H9 (cell line): ENCODE data around the gene ECE1. TPM values are rescaled to one million over a fixed set of nuclear protein-coding genes. Genes with fewer than 3 reads are reported as not detected.

Experiments
- DNase-seq: peaks from one replicate; pipeline ENCODE4 v3.0.0-alpha.2; 2017
- H2AFZ ChIP-seq: one replicate; pipeline ENCODE4 v1.6.1; 2013; ENCODE audit warnings: mild to moderate bottlenecking, low read length, control low read depth, moderate library complexity
- H2AK5ac ChIP-seq: 2 replicates; pipeline ENCODE4 v1.6.1; 2013; ENCODE audit warnings: low read length, control low read depth, mixed read lengths; ENCODE audit not compliant: insufficient read length
- H2BK120ac ChIP-seq: one replicate; pipeline ENCODE4 v1.6.1; 2013; ENCODE audit warnings: low read depth, mild to moderate bottlenecking, low read length, control low read depth, inconsistent platforms; ENCODE audit not compliant: poor library complexity, severe bottlenecking
- H2BK12ac ChIP-seq: 2 replicates; pipeline ENCODE4 v1.6.1; 2013; ENCODE audit warnings: low read length, control low read depth, mixed read lengths, low read depth; ENCODE audit not compliant: insufficient read length
- H2BK15ac ChIP-seq: 2 replicates; pipeline ENCODE4 v1.6.1; 2013; ENCODE audit warnings: low read depth, low read length, control low read depth
- H2BK20ac ChIP-seq: one replicate; pipeline ENCODE4 v1.6.1; 2013; ENCODE audit warnings: low read depth, mild to moderate bottlenecking, low read length, control low read depth, inconsistent platforms; ENCODE audit not compliant: poor library complexity, severe bottlenecking
- H2BK5ac ChIP-seq: 2 replicates; pipeline ENCODE4 v1.6.1; 2013; ENCODE audit warnings: low read length, control low read depth, mixed read lengths; ENCODE audit not compliant: insufficient read length
- H3K14ac ChIP-seq: 2 replicates; pipeline ENCODE4 v1.6.1; 2013; ENCODE audit warnings: low read length, control low read depth; ENCODE audit not compliant: insufficient read depth
- H3K18ac ChIP-seq: 2 replicates; pipeline ENCODE4 v1.6.1; 2013; ENCODE audit warnings: low read depth, mild to moderate bottlenecking, mixed read lengths, low read length, control low read depth; ENCODE audit not compliant: insufficient read length
- H3K23ac ChIP-seq: 2 replicates; pipeline ENCODE4 v1.6.1; 2013; ENCODE audit warnings: low read length, control low read depth, mixed read lengths, low read depth; ENCODE audit not compliant: insufficient read length
- H3K23me2 ChIP-seq: 2 replicates; pipeline ENCODE4 v1.6.1; 2013; ENCODE audit warnings: low read depth, mild to moderate bottlenecking, mixed read lengths, low read length, control low read depth; ENCODE audit not compliant: insufficient read length, poor library complexity, severe bottlenecking
- H3K27ac ChIP-seq: 2 replicates; pipeline ENCODE4 v1.5.1; 2013; ENCODE audit warnings: low read length, control low read depth, mixed read lengths, low read depth; ENCODE audit not compliant: insufficient read length
- H3K27me3 ChIP-seq: 2 replicates; pipeline ENCODE4 v1.6.1; 2013; ENCODE audit warnings: low read length, control low read depth, inconsistent platforms; ENCODE audit not compliant: insufficient read depth
- H3K4ac ChIP-seq: 2 replicates; pipeline ENCODE4 v1.6.1; 2013; ENCODE audit warnings: low read depth, mild to moderate bottlenecking, control low read depth, inconsistent platforms, low read length, moderate library complexity
- H3K4me1 ChIP-seq: 2 replicates; pipeline ENCODE4 v1.6.1; 2013; ENCODE audit warnings: low read length, control low read depth, inconsistent platforms; ENCODE audit not compliant: insufficient read depth
- H3K4me2 ChIP-seq: 2 replicates; pipeline ENCODE4 v1.6.1; 2013; ENCODE audit warnings: low read length, control low read depth, mixed read lengths; ENCODE audit not compliant: insufficient read length, insufficient read depth
- H3K56ac ChIP-seq: 2 replicates; pipeline ENCODE4 v1.6.1; 2013; ENCODE audit warnings: low read depth, mild to moderate bottlenecking, mixed read lengths, low read length, control low read depth; ENCODE audit not compliant: insufficient read length
- H3K79me1 ChIP-seq: 2 replicates; pipeline ENCODE4 v1.6.1; 2013; ENCODE audit warnings: low read depth, mild to moderate bottlenecking, moderate library complexity, low read length, control low read depth, inconsistent platforms; ENCODE audit not compliant: insufficient read depth, poor library complexity, severe bottlenecking
- H3K79me2 ChIP-seq: 2 replicates; pipeline ENCODE4 v1.6.1; 2013; ENCODE audit warnings: low read length, control low read depth, inconsistent platforms; ENCODE audit not compliant: insufficient read depth
- H3K9ac ChIP-seq: 2 replicates; pipeline ENCODE4 v1.6.1; 2013; ENCODE audit warnings: low read length, control low read depth, mixed read lengths; ENCODE audit not compliant: insufficient read length; ENCODE audit errors: extremely low read depth
- H3K9me3 ChIP-seq: one replicate; pipeline ENCODE4 v1.6.1; 2013; ENCODE audit warnings: low read depth, low read length, inconsistent platforms; ENCODE audit not compliant: control insufficient read depth
- H3T11ph ChIP-seq: one replicate; pipeline ENCODE4 v1.6.1; 2013; ENCODE audit warnings: mild to moderate bottlenecking, low read length, control low read depth, inconsistent platforms
- H4K20me1 ChIP-seq: one replicate; pipeline ENCODE4 v1.6.1; 2013; ENCODE audit not compliant: control insufficient read depth, insufficient read length, insufficient read depth
- H4K5ac ChIP-seq: 2 replicates; pipeline ENCODE4 v1.6.1; 2013; ENCODE audit warnings: low read depth, mild to moderate bottlenecking, mixed read lengths, low read length, control low read depth; ENCODE audit not compliant: insufficient read length
- H4K8ac ChIP-seq: replicated peaks from 2 replicates; pipeline ENCODE4 v1.6.1; 2013; ENCODE audit warnings: low read length, control low read depth, mixed read lengths, low read depth; ENCODE audit not compliant: insufficient read length
- H4K91ac ChIP-seq: 2 replicates; pipeline ENCODE4 v1.6.1; 2013; ENCODE audit warnings: low read depth, mild to moderate bottlenecking, moderate library complexity, mixed read lengths, low read length, control low read depth; ENCODE audit not compliant: insufficient read length
- H3K27ac Mint-ChIP-seq, 3 experiments: 2 replicates in 2 of 3; 3 replicates in 1 of 3; pipeline ENCODE4 v1.8.0; 2020 to 2021; ENCODE audit warnings: mixed read lengths in 3 of 3, mild to moderate bottlenecking in 1 of 3, moderate library complexity in 1 of 3
- H3K27me3 Mint-ChIP-seq: 2 replicates; pipeline ENCODE4 v1.8.0; 2021; ENCODE audit warnings: low read depth, mild to moderate bottlenecking, moderate library complexity, mixed read lengths
- H3K36me3 Mint-ChIP-seq, 3 experiments: 2 replicates in 2 of 3; 3 replicates in 1 of 3; pipeline ENCODE4 v1.8.0; 2020 to 2021; ENCODE audit warnings: low read depth in 3 of 3, mixed read lengths in 3 of 3; ENCODE audit not compliant: insufficient read depth in 1 of 3
- H3K4me1 Mint-ChIP-seq, 2 experiments: 2 replicates each; pipeline ENCODE4 v1.8.0; 2020; ENCODE audit warnings: mixed read lengths in 2 of 2
- H3K4me3 Mint-ChIP-seq, 2 experiments: 2 replicates in 1 of 2; 3 replicates in 1 of 2; pipeline ENCODE4 v1.8.0; 2020 to 2021; ENCODE audit warnings: mild to moderate bottlenecking in 2 of 2, mixed read lengths in 2 of 2, moderate library complexity in 1 of 2
- H3K9me3 Mint-ChIP-seq, 2 experiments: 2 replicates in 1 of 2; 3 replicates in 1 of 2; pipeline ENCODE4 v1.8.0; 2020; ENCODE audit warnings: mild to moderate bottlenecking in 2 of 2, mixed read lengths in 2 of 2, moderate library complexity in 1 of 2
- WGBS: extraction: QIAGEN DNeasy Blood & Tissue Kit; methylation state at CpG from one replicate; pipeline ENCODE4 v1.1.7; 2013; ENCODE audit warnings: missing lambda C conversion rate, low lambda C conversion rate, mixed read lengths; ENCODE audit not compliant: insufficient read length; ENCODE audit errors: extremely low coverage; 5-methylcytosine and 5-hydroxymethylcytosine counted together
- total RNA-seq: library from RNA; stranded (reverse); gene quantifications from 2 replicates; pipeline ENCODE4 v1.2.1, GENCODE V29; 2021
- TF ChIP-seq, protein P1 (sequence below): fragments of 200-600 bp; sonication (generic); conservative IDR thresholded peaks from 3 replicates; pipeline ENCODE4 v1.8.0; 2021; ENCODE audit warnings: antibody characterized with exemption, mild to moderate bottlenecking

The ECE1 gene
- total RNA-seq, 1 experiment from 2014 or later = 31.1 TPM

GRCh38 chr1:21168444-21168843 lies 121.8 kb downstream of the ECE1 start:
- DNase-seq = no peak
- Histone ChIP-seq H3K79me1 (peaks cover 13% of the 10 kb centered on the region), H3K4me2 (no peak overlapping the region), H3K27me3 (no peaks in the 10 kb centered on the region), H4K91ac (no peak overlapping the region), H2BK120ac (no peak overlapping the region), H3K79me2 (peaks cover 15% of the 10 kb centered on the region; the same call in 1 of the 2 replicates), H2BK20ac (no peak overlapping the region), H3K9me3 (no peaks in the 10 kb centered on the region), H3K27ac (no peak overlapping the region), H3K18ac (no peak overlapping the region), H3K56ac (no peak overlapping the region), H2BK5ac (no peak overlapping the region), H2AK5ac (no peak overlapping the region), H2BK12ac (no peak overlapping the region), H3K4me1 (no peaks in the 10 kb centered on the region), H3K9ac (no peak overlapping the region), H4K20me1 (no peaks in the 10 kb centered on the region), H4K5ac (no peak overlapping the region), H4K8ac (no peak overlapping the region), H3K23ac (no peak overlapping the region), H2BK15ac (no peak overlapping the region), H3K4ac (no peak overlapping the region), H2AFZ (no peak overlapping the region), H3T11ph (no peak overlapping the region), H3K23me2 (no peaks in the 10 kb centered on the region), H3K14ac (no peak overlapping the region)
- Mint-ChIP-seq H3K4me1 (no peaks in the 10 kb centered on the region), H3K9me3 (no peaks in the 10 kb centered on the region), H3K27me3 (no peaks in the 10 kb centered on the region), H3K27ac (no peak overlapping the region), H3K4me3 (no peak overlapping the region), H3K36me3 (peaks cover 21 to 47% (median 45%) of the 10 kb centered on the region in 3 experiments)
- TF ChIP-seq, protein P1, sequence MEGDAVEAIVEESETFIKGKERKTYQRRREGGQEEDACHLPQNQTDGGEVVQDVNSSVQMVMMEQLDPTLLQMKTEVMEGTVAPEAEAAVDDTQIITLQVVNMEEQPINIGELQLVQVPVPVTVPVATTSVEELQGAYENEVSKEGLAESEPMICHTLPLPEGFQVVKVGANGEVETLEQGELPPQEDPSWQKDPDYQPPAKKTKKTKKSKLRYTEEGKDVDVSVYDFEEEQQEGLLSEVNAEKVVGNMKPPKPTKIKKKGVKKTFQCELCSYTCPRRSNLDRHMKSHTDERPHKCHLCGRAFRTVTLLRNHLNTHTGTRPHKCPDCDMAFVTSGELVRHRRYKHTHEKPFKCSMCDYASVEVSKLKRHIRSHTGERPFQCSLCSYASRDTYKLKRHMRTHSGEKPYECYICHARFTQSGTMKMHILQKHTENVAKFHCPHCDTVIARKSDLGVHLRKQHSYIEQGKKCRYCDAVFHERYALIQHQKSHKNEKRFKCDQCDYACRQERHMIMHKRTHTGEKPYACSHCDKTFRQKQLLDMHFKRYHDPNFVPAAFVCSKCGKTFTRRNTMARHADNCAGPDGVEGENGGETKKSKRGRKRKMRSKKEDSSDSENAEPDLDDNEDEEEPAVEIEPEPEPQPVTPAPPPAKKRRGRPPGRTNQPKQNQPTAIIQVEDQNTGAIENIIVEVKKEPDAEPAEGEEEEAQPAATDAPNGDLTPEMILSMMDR = no peak
- no CpG with 5 or more reads among the region's 2 CpGs for WGBS

Other genes with a start within 250 kb of the ECE1 start
- 65.5 and 72.0 TPM in 2 replicates for gene EIF4G3, start 113.6 kb downstream of the ECE1 start, total RNA-seq
- 15.8 and 16.2 TPM in 2 replicates for gene NBPF3, start 149.7 kb upstream of the ECE1 start, total RNA-seq
- 84.8 and 92.9 TPM in 2 replicates for gene ALPL, start 219.0 kb upstream of the ECE1 start, total RNA-seq